H1 (cell line): ENCODE measurements around the gene RFFL. TPM values are rescaled to one million over a fixed set of nuclear protein-coding genes. Genes with fewer than 3 reads are reported as not detected.

ENCODE experiments used
- CTCF ChIA-PET: fragments of 300-600 bp; sonication (Branson Sonifier 250); formaldehyde crosslinking; loops from one replicate; lab custom pipeline; 2021; ENCODE audit not compliant: partially characterized antibody; lab: Charles Lee
- POLR2A ChIA-PET: fragments of 300-600 bp; sonication (Branson Sonifier 250); formaldehyde crosslinking; loops from one replicate; lab custom pipeline; 2021; ENCODE audit warnings: inconsistent platforms; ENCODE audit not compliant: partially characterized antibody; lab: Charles Lee
- DNase-seq, 2 experiments: peaks; one replicate each; pipeline versions ENCODE4 v3.0.0 to v3.0.0-alpha.2; 2010 to 2022; ENCODE audit warnings: low spot score in 2 of 2, low read depth in 1 of 2, mixed read lengths in 1 of 2
- FAIRE-seq: peaks from 2 replicates; lab custom pipeline; 2011; peaks lifted over from hg19 to GRCh38; lab: Jason Lieb, UNC
- H2AFZ ChIP-seq: 2 replicates; pipeline ENCODE4 v1.8.1; 2012; ENCODE audit warnings: low read length, inconsistent platforms
- H2AK5ac ChIP-seq: 2 replicates; pipeline ENCODE4 v1.6.1; 2013; ENCODE audit warnings: low read depth, low read length
- H2BK120ac ChIP-seq: replicated peaks from 2 replicates; pipeline ENCODE3; 2013; ENCODE audit warnings: low read depth, low read length, inconsistent platforms
- H2BK12ac ChIP-seq: 2 replicates; pipeline ENCODE4 v1.6.1; 2013; ENCODE audit warnings: low read depth, low read length
- H2BK15ac ChIP-seq: 2 replicates; pipeline ENCODE4 v1.6.1; 2013; ENCODE audit warnings: low read length
- H2BK20ac ChIP-seq: 2 replicates; pipeline ENCODE4 v1.6.1; 2013; ENCODE audit warnings: low read length
- H2BK5ac ChIP-seq: 2 replicates; pipeline ENCODE4 v1.6.1; 2013; ENCODE audit warnings: low read depth, low read length
- H3K14ac ChIP-seq: 2 replicates; pipeline ENCODE4 v1.6.1; 2013; ENCODE audit warnings: inconsistent platforms; ENCODE audit not compliant: insufficient read length
- H3K18ac ChIP-seq: 2 replicates; pipeline ENCODE4 v1.6.1; 2013; ENCODE audit warnings: low read length; ENCODE audit errors: extremely low read depth
- H3K23ac ChIP-seq: 2 replicates; pipeline ENCODE4 v1.6.1; 2013; ENCODE audit warnings: inconsistent platforms; ENCODE audit not compliant: insufficient read length
- H3K23me2 ChIP-seq: 2 replicates; pipeline ENCODE4 v1.6.1; 2013; ENCODE audit warnings: low read depth, low read length
- H3K27ac ChIP-seq: 2 replicates; pipeline ENCODE4 v1.6.1; 2011; ENCODE audit warnings: low read depth, low read length, inconsistent platforms
- H3K27me3 ChIP-seq, 4 experiments: replicated peaks in 1 of 4; 1 replicate in 1 of 4; 2 replicates in 3 of 4; pipeline versions ENCODE4 v1.6.1 to v1.8.1; 2011 to 2013; ENCODE audit warnings: low read length in 3 of 4, mild to moderate bottlenecking in 3 of 4, inconsistent platforms in 2 of 4, mixed read lengths in 2 of 4, moderate library complexity in 1 of 4; ENCODE audit not compliant: control insufficient read depth in 3 of 4, insufficient read depth in 3 of 4; ENCODE audit errors: extremely low read depth in 1 of 4
- H3K36me3 ChIP-seq, 4 experiments: 2 replicates each; pipeline versions ENCODE4 v1.6.1 to v1.8.1; 2011 to 2013; ENCODE audit warnings: mild to moderate bottlenecking in 4 of 4, low read length in 3 of 4, moderate library complexity in 2 of 4, control low read depth in 1 of 4, inconsistent platforms in 1 of 4; ENCODE audit not compliant: insufficient read depth in 4 of 4, control insufficient read depth in 2 of 4
- H3K4ac ChIP-seq: replicated peaks from 2 replicates; pipeline ENCODE3; 2013; ENCODE audit warnings: low read length, low read depth, mixed read lengths, inconsistent platforms; ENCODE audit not compliant: insufficient read length
- H3K4me1 ChIP-seq, 4 experiments: replicated peaks in 1 of 4; 1 replicate in 1 of 4; 2 replicates in 3 of 4; pipeline versions ENCODE4 v1.6.1 to v1.8.1; 2011 to 2013; ENCODE audit warnings: low read length in 3 of 4, inconsistent platforms in 2 of 4, mixed read lengths in 1 of 4; ENCODE audit not compliant: insufficient read depth in 4 of 4, control insufficient read depth in 3 of 4
- H3K4me2 ChIP-seq, 2 experiments: 2 replicates each; pipeline versions ENCODE4 v1.6.1 to v1.8.1; 2011 to 2013; ENCODE audit warnings: low read depth in 2 of 2, low read length in 2 of 2, control low read depth in 1 of 2, inconsistent platforms in 1 of 2, mild to moderate bottlenecking in 1 of 2; ENCODE audit not compliant: insufficient read depth in 1 of 2
- H3K4me3 ChIP-seq, 4 experiments: fragments of 200-600, 300-600 bp in 1 of 4; sonication (generic), shearing (Covaris generic), sonication (Bioruptor Twin) in 1 of 4; 2 replicates each; pipeline versions ENCODE4 v1.5.1 to v1.8.1; 2011 to 2016; ENCODE audit warnings: low read length in 4 of 4, low read depth in 3 of 4, control low read depth in 2 of 4, inconsistent platforms in 2 of 4, mild to moderate bottlenecking in 2 of 4, mixed read lengths in 1 of 4, moderate library complexity in 1 of 4; ENCODE audit not compliant: insufficient read depth in 2 of 4; ENCODE audit errors: extremely low read depth in 1 of 4
- H3K56ac ChIP-seq: replicated peaks from 2 replicates; pipeline ENCODE3; 2013; ENCODE audit warnings: low read depth, mild to moderate bottlenecking, mixed read lengths, low read length, inconsistent platforms; ENCODE audit not compliant: insufficient read length
- H3K79me1 ChIP-seq: 2 replicates; pipeline ENCODE4 v1.6.1; 2013; ENCODE audit warnings: low read depth, low read length, control low read depth
- H3K79me2 ChIP-seq, 2 experiments: 2 replicates each; pipeline versions ENCODE4 v1.6.1 to v1.8.1; 2012 to 2013; ENCODE audit warnings: low read length in 2 of 2, mild to moderate bottlenecking in 2 of 2, inconsistent platforms in 1 of 2; ENCODE audit not compliant: insufficient read depth in 2 of 2, control insufficient read depth in 1 of 2
- H3K9ac ChIP-seq, 4 experiments: replicated peaks in 1 of 4; 1 replicate in 1 of 4; 2 replicates in 3 of 4; pipeline versions ENCODE4 v1.6.1 to v1.8.1; 2011 to 2013; ENCODE audit warnings: low read depth in 3 of 4, low read length in 3 of 4, control low read depth in 2 of 4, mild to moderate bottlenecking in 2 of 4, moderate library complexity in 2 of 4, inconsistent platforms in 1 of 4; ENCODE audit errors: extremely low read depth in 1 of 4
- H3K9me3 ChIP-seq, 2 experiments: 2 replicates each; pipeline versions ENCODE4 v1.6.1 to v1.8.1; 2012 to 2013; ENCODE audit warnings: mild to moderate bottlenecking in 2 of 2, moderate library complexity in 2 of 2, control low read depth in 1 of 2, inconsistent platforms in 1 of 2, low read depth in 1 of 2, low read length in 1 of 2, mixed read lengths in 1 of 2; ENCODE audit not compliant: insufficient read depth in 2 of 2
- H4K20me1 ChIP-seq, 2 experiments: replicated peaks in 1 of 2; 2 replicates each; pipeline versions ENCODE3 to v1.8.1; 2011 to 2013; ENCODE audit warnings: inconsistent platforms in 2 of 2, low read length in 2 of 2, mild to moderate bottlenecking in 1 of 2; ENCODE audit not compliant: insufficient read depth in 2 of 2, control insufficient read depth in 1 of 2
- H4K5ac ChIP-seq: 2 replicates; pipeline ENCODE4 v1.6.1; 2013; ENCODE audit warnings: low read length, low read depth, mixed read lengths, inconsistent platforms; ENCODE audit not compliant: insufficient read length
- H4K8ac ChIP-seq: 2 replicates; pipeline ENCODE4 v1.8.0; 2013; ENCODE audit warnings: mild to moderate bottlenecking, moderate library complexity, low read length, inconsistent platforms; ENCODE audit not compliant: insufficient read depth; ENCODE audit errors: extremely low read depth
- H4K91ac ChIP-seq: replicated peaks from 2 replicates; pipeline ENCODE3; 2013; ENCODE audit warnings: low read length, mixed read lengths, inconsistent platforms; ENCODE audit not compliant: insufficient read length
- ATF2 ChIP-seq: IDR thresholded peaks from 2 replicates; pipeline ENCODE4 v1.6.1; 2012; ENCODE audit warnings: low read length, inconsistent platforms
- ATF3 ChIP-seq: IDR thresholded peaks from 2 replicates; pipeline ENCODE4 v1.6.1; 2011; ENCODE audit warnings: low read depth, mild to moderate bottlenecking, low read length; ENCODE audit not compliant: insufficient read depth
- BACH1 ChIP-seq: IDR thresholded peaks from 2 replicates; pipeline ENCODE4 v1.6.1; 2012; ENCODE audit warnings: low read length, improper control_type of control experiment
- EP300 ChIP-seq, 2 experiments: IDR thresholded peaks; 1 replicate in 1 of 2; 2 replicates in 1 of 2; pipeline ENCODE4 v1.6.1; 2011 to 2012; ENCODE audit warnings: low read depth in 2 of 2, low read length in 2 of 2, mild to moderate bottlenecking in 2 of 2, borderline replicate concordance in 1 of 2, inconsistent platforms in 1 of 2, moderate library complexity in 1 of 2
- SIX5 ChIP-seq: IDR thresholded peaks from 2 replicates; pipeline ENCODE4 v1.6.1; 2011; ENCODE audit warnings: mild to moderate bottlenecking, low read depth, low read length
- WGBS, 2 experiments: shearing (Covaris generic) in 1 of 2; methylation state at CpG; one replicate each; pipeline versions ENCODE4 v1.1.6 to v1.1.7; 2013 to 2015; ENCODE audit warnings: low lambda C conversion rate in 2 of 2, mixed read lengths in 2 of 2, inconsistent platforms in 1 of 2, low coverage in 1 of 2, missing lambda C conversion rate in 1 of 2; ENCODE audit not compliant: insufficient replicate concordance in 2 of 2, insufficient coverage in 1 of 2, insufficient read length in 1 of 2; ENCODE audit errors: extremely low coverage in 1 of 2, missing lambda C conversion rate in 1 of 2; 5-methylcytosine and 5-hydroxymethylcytosine counted together
- polyA plus RNA-seq, 7 experiments: library from polyadenylated mRNA; depleted of rRNA in 3 of 7; stranded (reverse) in 5 of 7; unstranded in 2 of 7; fragments of >200 nt in 5 of 7; fragments of 200-250 nt in 2 of 7; gene quantifications; 1 replicate in 5 of 7; 2 replicates in 1 of 7; 4 replicates in 1 of 7; pipeline versions ENCODE4 v1.2.1 to v1.2.3, GENCODE V29; 2011 to 2013; ENCODE audit warnings: missing spikeins in 2 of 7, mixed read lengths in 2 of 7
- total RNA-seq: library from RNA; stranded (reverse); fragmentation: NEBNext Ultra II Directional; extraction: Animal tissue kit (Norgen Biotek cat#: 25700); gene quantifications from 2 replicates; pipeline ENCODE4 v1.2.1, GENCODE V29; 2021

RFFL gene
- total and polyA plus RNA-seq, 2 of the 8 experiments (the other 6 are each of a cell fraction or from before 2014, with no cell fraction given) = 14.0 to 24.5 TPM

GRCh38 chr17:35082073-35082657 is 18.7 kb upstream of the RFFL start:
- Histone ChIP-seq H3K4ac (no peak overlapping the region), H3K23me2 (no peaks in the 10 kb centered on the region), H4K91ac (no peak overlapping the region), H3K56ac (no peak overlapping the region), H2AFZ (no peak overlapping the region), H2BK5ac (no peak overlapping the region), H4K20me1 (no peaks in the 10 kb centered on the region), H4K8ac (no peak overlapping the region), H3K23ac (no peak overlapping the region), H2BK12ac (no peak overlapping the region), H3K27ac (no peak overlapping the region), H4K5ac (no peak overlapping the region), H3K36me3 (no peaks in the 10 kb centered on the region), H3K18ac (no peak overlapping the region), H3K4me3 (no peak overlapping the region), H3K9ac (no peak overlapping the region), H3K27me3 (no peaks in the 10 kb centered on the region), H2BK20ac (no peak overlapping the region), H3K9me3 (no peaks in the 10 kb centered on the region), H2BK120ac (no peak overlapping the region), H3K4me1 (peaks cover 3 to 14% (median 8%) of the 10 kb centered on the region in 4 experiments; a peak in 6 of 7 replicates), H2AK5ac (peak overlapping the region; percentile 25; the same call in 1 of the 2 replicates), H3K79me2 (peaks cover 0 to 8% of the 10 kb centered on the region in 2 experiments; a peak in 2 of 4 replicates), H3K4me2 (0 out of 4 replicates have a peak overlapping the region, but pooled peaks of 1 of the 2 experiments have one; percentile 6), H3K14ac (no peak overlapping the region), H3K79me1 (no peaks in the 10 kb centered on the region; the same call in 1 of the 2 replicates), H2BK15ac (no peak overlapping the region)
- CTCF ChIA-PET = interaction anchor here (0.7 kb wide), 1 partner anchor 287 kb away, joined by 3 read pairs; no protein-coding TSS in a partner anchor
- DNase-seq (no peak), FAIRE-seq (no peak)
- 71% methylated on average over 3 of the region's 3 CpGs; no CpG with 5 or more reads in 1 of the 2 experiments for WGBS, 2 experiments
- TF ChIP-seq SIX5 = no peak
- TF ChIP-seq ATF3 = no peak
- no peak for TF ChIP-seq BACH1
- no peak for TF ChIP-seq EP300 (IDR thresholded peaks at IDR 0.05; ENCODE audit: borderline replicate concordance in 1 of 2, low read depth in 2 of 2, low read length in 2 of 2)
- no peak for TF ChIP-seq ATF2
- POLR2A ChIA-PET = interaction anchor here (1.0 to 1.8 kb wide), 4 partner anchors 14 to 71 kb away, joined by 3 to 9 read pairs (median 5); partner anchors contain the start of gene RAD51D
